CD8-positive, alpha-beta memory T cell (primary cell): ENCODE measurements around the gene KAT2A. TPM values are rescaled to one million over a fixed set of nuclear protein-coding genes. Genes with fewer than 3 reads are reported as not detected.

Source experiments
- CTCF ChIA-PET: fragments of 350-600 bp; sonication (Branson Sonifier 250); formaldehyde crosslinking; loops from one replicate; lab custom pipeline; 2021; ENCODE audit warnings: antibody characterized with exemption; lab: Charles Lee
- POLR2A ChIA-PET: fragments of 350-600 bp; sonication (Branson Sonifier 250); formaldehyde crosslinking; loops from one replicate; lab custom pipeline; 2021; ENCODE audit warnings: antibody characterized with exemption; lab: Charles Lee
- DNase-seq, 5 donors: peaks; one replicate each; pipeline versions ENCODE4 v3.0.0 to v3.0.0-alpha.2; 2020 to 2022; ENCODE audit warnings: mixed read lengths in 1 of 5
- H3K27ac ChIP-seq: one replicate; pipeline ENCODE4 v1.7.0; 2013; ENCODE audit warnings: low read depth, mild to moderate bottlenecking, low read length, moderate library complexity
- H3K27me3 ChIP-seq: 2 replicates; pipeline ENCODE4 v1.7.0; 2013; ENCODE audit warnings: low read length, mild to moderate bottlenecking; ENCODE audit not compliant: insufficient read depth, poor library complexity, severe bottlenecking
- H3K36me3 ChIP-seq: 2 replicates; pipeline ENCODE4 v1.7.0; 2013; ENCODE audit warnings: mild to moderate bottlenecking, low read length, moderate library complexity; ENCODE audit not compliant: insufficient read depth
- H3K4me1 ChIP-seq: 2 replicates; pipeline ENCODE4 v1.7.0; 2013; ENCODE audit warnings: mild to moderate bottlenecking, low read length, moderate library complexity; ENCODE audit not compliant: insufficient read depth
- H3K4me3 ChIP-seq: 2 replicates; pipeline ENCODE4 v1.7.0; 2013; ENCODE audit warnings: mild to moderate bottlenecking, low read length
- H3K9me3 ChIP-seq: 2 replicates; pipeline ENCODE4 v1.7.0; 2013; ENCODE audit warnings: mild to moderate bottlenecking, low read length
- H3K27ac Mint-ChIP-seq, 8 donors: one replicate each; pipeline ENCODE4 v1.8.0; 2020 to 2021; ENCODE audit warnings: mixed read lengths in 8 of 8, mild to moderate bottlenecking in 6 of 8, inconsistent platforms in 3 of 8, moderate library complexity in 3 of 8
- H3K27me3 Mint-ChIP-seq, 2 donors: one replicate each; pipeline ENCODE4 v1.8.0; 2020 to 2021; ENCODE audit warnings: mixed read lengths in 2 of 2, mild to moderate bottlenecking in 1 of 2, moderate library complexity in 1 of 2
- H3K36me3 Mint-ChIP-seq, 3 donors: one replicate each; pipeline ENCODE4 v1.8.0; 2020 to 2021; ENCODE audit warnings: mixed read lengths in 3 of 3, inconsistent platforms in 1 of 3, mild to moderate bottlenecking in 1 of 3
- H3K4me1 Mint-ChIP-seq, 3 donors: one replicate each; pipeline ENCODE4 v1.8.0; 2020 to 2021; ENCODE audit warnings: mixed read lengths in 3 of 3, inconsistent platforms in 1 of 3, mild to moderate bottlenecking in 1 of 3
- H3K4me3 Mint-ChIP-seq, 7 donors: one replicate each; pipeline ENCODE4 v1.8.0; 2020 to 2021; ENCODE audit warnings: mixed read lengths in 7 of 7, mild to moderate bottlenecking in 6 of 7, moderate library complexity in 4 of 7, inconsistent platforms in 2 of 7
- H3K9me3 Mint-ChIP-seq, 5 donors: one replicate each; pipeline ENCODE4 v1.8.0; 2020 to 2022; ENCODE audit warnings: mixed read lengths in 5 of 5, mild to moderate bottlenecking in 3 of 5, moderate library complexity in 2 of 5, inconsistent platforms in 1 of 5
- polyA plus RNA-seq: library from polyadenylated mRNA; unstranded; fragments of 300-500 nt; fragmentation: Illumina TruSeq; gene quantifications from one replicate; pipeline ENCODE4 v1.2.3, GENCODE V29; 2021
- total RNA-seq, 2 experiments: library from RNA; stranded (reverse); gene quantifications; one replicate each; pipeline ENCODE4 v1.2.3, GENCODE V29; 2021

Gene KAT2A
- total and polyA plus RNA-seq, 3 experiments from 2014 or later = 8.5 to 53.3 (median 52.5) TPM

DNA sequence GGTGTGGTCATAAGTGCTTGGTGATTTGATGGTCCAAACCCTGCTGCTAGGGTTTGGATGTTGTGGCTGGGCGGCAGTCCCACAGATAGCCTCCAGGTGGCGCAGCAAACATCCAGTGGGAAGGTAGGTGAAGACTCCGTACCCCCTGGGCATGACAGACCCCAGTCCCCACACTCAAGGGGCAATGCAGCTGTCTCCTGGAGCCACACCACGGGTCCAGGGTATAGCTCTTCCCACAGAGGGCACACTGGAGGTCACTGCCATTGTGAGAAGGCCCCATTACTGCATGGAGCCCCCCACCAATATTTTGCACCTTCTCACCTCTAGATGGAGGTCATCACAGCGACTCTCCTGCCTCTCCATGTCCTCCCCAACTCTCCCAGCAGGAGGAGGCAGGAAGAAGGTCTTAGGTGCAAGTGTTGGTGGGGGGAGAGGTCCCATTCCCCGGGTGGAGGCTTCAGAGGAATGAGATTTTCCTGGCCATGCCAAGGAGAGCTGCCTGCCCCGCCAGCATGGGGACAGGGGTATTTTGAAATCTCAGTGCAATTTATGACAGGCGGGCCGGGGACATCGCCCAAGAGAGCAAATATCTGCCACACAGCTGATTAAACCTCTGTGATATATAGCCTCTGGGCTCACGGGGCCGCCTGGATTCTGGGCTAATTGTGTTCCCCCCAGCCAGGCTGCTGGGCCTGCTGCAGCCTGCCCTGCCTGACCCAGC lies 53.6 kb downstream of the KAT2A start:
- no peaks in the 10 kb centered on the region for H3K36me3 Mint-ChIP-seq
- CTCF ChIA-PET = interaction anchor here (0.9 to 5.5 kb wide), 16 partner anchors 9 to 155 kb away, joined by 3 to 57 read pairs (median 4); partner anchors contain the start of gene NKIRAS2

DNA sequence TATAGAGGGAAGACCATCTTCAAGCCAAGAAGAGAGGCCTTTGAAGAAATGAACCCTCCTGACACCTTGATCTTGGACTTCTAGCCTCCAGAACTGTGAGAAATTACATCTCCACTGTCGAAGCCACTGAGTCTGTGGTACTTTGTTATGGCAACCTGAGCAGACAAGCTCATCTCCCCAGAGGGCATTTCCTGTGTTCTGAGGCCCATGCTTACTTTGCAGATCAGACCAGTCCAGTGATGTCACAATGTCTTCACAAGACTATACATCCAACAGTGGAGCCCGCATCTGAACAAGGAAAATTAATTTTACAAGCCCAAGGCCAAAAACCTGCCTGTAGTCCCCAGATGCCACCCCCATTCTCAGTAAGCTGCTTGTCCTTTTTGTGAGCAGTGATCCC lies 56.0 kb downstream of the KAT2A start:
- no peaks in the 10 kb centered on the region for H3K27me3 ChIP-seq
- no peak overlapping the region for H3K27ac ChIP-seq
- H3K4me1 ChIP-seq = peaks cover 12% of the 10 kb centered on the region
- peaks cover 13 to 14% of the 10 kb centered on the region in 2 donors for H3K27me3 Mint-ChIP-seq
- no peak overlapping the region for H3K4me3 ChIP-seq
- H3K36me3 Mint-ChIP-seq = no peaks in the 10 kb centered on the region
- peak in 1 of 5 donors; percentile 54 for DNase-seq
- H3K9me3 Mint-ChIP-seq = no peaks in the 10 kb centered on the region
- CTCF ChIA-PET = interaction anchor here (0.8 to 5.5 kb wide), 10 partner anchors 15 to 101 kb away, joined by 3 to 57 read pairs (median 3); no protein-coding TSS in a partner anchor
- H3K9me3 ChIP-seq = no peaks in the 10 kb centered on the region
- H3K4me1 Mint-ChIP-seq = peaks cover 5 to 9% (median 9%) of the 10 kb centered on the region in 3 donors
- peak overlapping the region in 1 of 8 donors; percentile 26 for H3K27ac Mint-ChIP-seq
- POLR2A ChIA-PET = no interaction called here
- H3K4me3 Mint-ChIP-seq = no peak overlapping the region
- no peaks in the 10 kb centered on the region for H3K36me3 ChIP-seq

More for the DNA sequence above, 53.6 kb downstream of the KAT2A start:
- Mint-ChIP-seq H3K9me3 (no peaks in the 10 kb centered on the region), H3K4me3 (no peak overlapping the region), H3K27ac (peak overlapping the region in 1 of 8 donors; percentile 60), H3K4me1 (peaks cover 9 to 20% (median 13%) of the 10 kb centered on the region in 3 donors), H3K27me3 (peaks cover 17 to 24% of the 10 kb centered on the region in 2 donors)
- peak; percentile 43 to 78 (median 62) for DNase-seq
- Histone ChIP-seq H3K4me1 (peaks cover 20% of the 10 kb centered on the region), H3K27me3 (peaks cover 9% of the 10 kb centered on the region), H3K9me3 (no peaks in the 10 kb centered on the region), H3K36me3 (no peaks in the 10 kb centered on the region), H3K4me3 (no peak overlapping the region), H3K27ac (no peak overlapping the region)
- POLR2A ChIA-PET = no interaction called here

Other genes with a start within 250 kb of the KAT2A start
- 100 to 1,000 TPM; 188 to 189 TPM for gene ACLY, start 202.4 kb downstream of the KAT2A start, total RNA-seq
- 70.6 TPM for gene ACLY, start 202.4 kb downstream of the KAT2A start, polyA plus RNA-seq
- gene ODAD4, start 190.8 kb downstream of the KAT2A start, total RNA-seq = under 1 TPM; 0.53 to 0.57 TPM
- gene ODAD4, start 190.8 kb downstream of the KAT2A start, polyA plus RNA-seq = 0.10 TPM
- gene CNP, start 154.6 kb downstream of the KAT2A start, total RNA-seq = 10 to 100 TPM; 70.3 to 71.6 TPM
- 35.3 TPM for gene CNP, start 154.6 kb downstream of the KAT2A start, polyA plus RNA-seq
- 100 to 1,000 TPM; 111 TPM for gene DNAJC7, start 103.9 kb downstream of the KAT2A start, total RNA-seq
- gene DNAJC7, start 103.9 kb downstream of the KAT2A start, polyA plus RNA-seq = 74.6 TPM
- gene NKIRAS2, start 101.3 kb downstream of the KAT2A start, total RNA-seq = 10 to 100 TPM; 29.4 to 31.3 TPM
- gene NKIRAS2, start 101.3 kb downstream of the KAT2A start, polyA plus RNA-seq = 33.5 TPM
- under 1 TPM; 0.15 to 0.20 TPM for gene C17orf113, start 70.8 kb downstream of the KAT2A start, total RNA-seq
- 0.10 TPM for gene C17orf113, start 70.8 kb downstream of the KAT2A start, polyA plus RNA-seq
- not detected for gene ZNF385C, start 22.9 kb downstream of the KAT2A start, total RNA-seq
- gene ZNF385C, start 22.9 kb downstream of the KAT2A start, polyA plus RNA-seq = not detected
- 1 to 10 TPM; 8.1 to 9.7 TPM for gene DHX58, start 8.7 kb downstream of the KAT2A start, total RNA-seq
- gene DHX58, start 8.7 kb downstream of the KAT2A start, polyA plus RNA-seq = 10.7 TPM
- under 1 TPM; 0.11 to 0.15 TPM for gene HSPB9, start 1.4 kb upstream of the KAT2A start, total RNA-seq
- gene HSPB9, start 1.4 kb upstream of the KAT2A start, polyA plus RNA-seq = not detected
- 10 to 100 TPM; 61.3 to 64.3 TPM for gene RAB5C, start 33.6 kb upstream of the KAT2A start, total RNA-seq
- 86.0 TPM for gene RAB5C, start 33.6 kb upstream of the KAT2A start, polyA plus RNA-seq
- gene KCNH4, start 59.8 kb upstream of the KAT2A start, total RNA-seq = 1 to 10 TPM; 1.5 to 1.7 TPM
- not detected for gene KCNH4, start 59.8 kb upstream of the KAT2A start, polyA plus RNA-seq
- gene HCRT, start 64.1 kb upstream of the KAT2A start, total RNA-seq = not detected
- gene HCRT, start 64.1 kb upstream of the KAT2A start, polyA plus RNA-seq = not detected
- 10 to 100 TPM; 18.4 to 21.7 TPM for gene GHDC, start 73.1 kb upstream of the KAT2A start, total RNA-seq
- gene GHDC, start 73.1 kb upstream of the KAT2A start, polyA plus RNA-seq = 23.1 TPM
- gene STAT5B, start 155.0 kb upstream of the KAT2A start, total RNA-seq = 100 to 1,000 TPM; 124 to 132 TPM
- gene STAT5B, start 155.0 kb upstream of the KAT2A start, polyA plus RNA-seq = 108 TPM
- gene STAT5A, start 167.1 kb upstream of the KAT2A start, total RNA-seq = 100 to 1,000 TPM; 259 to 263 TPM
- gene STAT5A, start 167.1 kb upstream of the KAT2A start, polyA plus RNA-seq = 90.3 TPM